ENCODE measurements around the gene KCTD2. TPM values are rescaled to one million over a fixed set of nuclear protein-coding genes. Genes with fewer than 3 reads are reported as not detected.

KCTD2 gene
- total and polyA plus RNA-seq, 2 of the 13 experiments (the other 11 are each of a cell fraction or from before 2014, with no cell fraction given), result 28.3 to 32.6 TPM

DNA sequence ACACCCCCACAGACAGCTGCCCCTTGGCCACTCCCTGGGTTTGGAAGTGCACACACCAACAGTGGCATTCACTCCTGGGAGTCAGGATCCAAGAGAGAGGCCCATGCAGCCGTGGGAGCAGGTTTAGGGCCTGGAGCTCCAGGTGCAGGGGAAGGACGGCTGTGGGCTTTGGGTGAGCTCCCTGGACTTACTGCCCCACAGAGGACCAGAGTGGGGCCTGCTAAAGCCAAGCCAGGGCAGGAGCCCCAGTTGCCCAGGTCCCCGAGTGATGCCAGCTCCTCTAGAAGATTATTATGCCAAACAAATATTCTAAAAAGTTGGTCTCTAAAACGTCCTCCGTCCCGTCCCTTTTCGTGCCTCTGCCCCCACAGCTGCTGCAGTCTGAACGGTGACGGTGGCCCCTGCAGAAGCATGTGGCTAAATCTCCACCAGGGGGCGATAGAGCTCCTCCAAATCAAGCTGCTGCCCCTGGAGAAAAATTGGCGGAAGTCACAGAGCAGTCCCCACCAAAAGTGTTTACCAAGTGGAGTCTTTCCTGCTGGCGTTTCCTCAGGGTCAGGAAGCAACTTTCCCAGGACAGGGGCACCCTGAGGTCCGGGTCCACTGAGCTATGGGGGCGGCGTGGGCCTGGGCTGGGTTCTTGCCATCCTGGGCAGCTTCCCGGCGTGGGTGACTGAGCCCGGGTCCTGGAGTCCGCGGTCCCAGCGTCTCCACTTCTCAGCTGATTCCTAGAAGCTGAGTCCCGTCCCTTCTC lies 67.0 kb downstream of the KCTD2 start (continued):
- TF ChIP-seq, protein P1, sequence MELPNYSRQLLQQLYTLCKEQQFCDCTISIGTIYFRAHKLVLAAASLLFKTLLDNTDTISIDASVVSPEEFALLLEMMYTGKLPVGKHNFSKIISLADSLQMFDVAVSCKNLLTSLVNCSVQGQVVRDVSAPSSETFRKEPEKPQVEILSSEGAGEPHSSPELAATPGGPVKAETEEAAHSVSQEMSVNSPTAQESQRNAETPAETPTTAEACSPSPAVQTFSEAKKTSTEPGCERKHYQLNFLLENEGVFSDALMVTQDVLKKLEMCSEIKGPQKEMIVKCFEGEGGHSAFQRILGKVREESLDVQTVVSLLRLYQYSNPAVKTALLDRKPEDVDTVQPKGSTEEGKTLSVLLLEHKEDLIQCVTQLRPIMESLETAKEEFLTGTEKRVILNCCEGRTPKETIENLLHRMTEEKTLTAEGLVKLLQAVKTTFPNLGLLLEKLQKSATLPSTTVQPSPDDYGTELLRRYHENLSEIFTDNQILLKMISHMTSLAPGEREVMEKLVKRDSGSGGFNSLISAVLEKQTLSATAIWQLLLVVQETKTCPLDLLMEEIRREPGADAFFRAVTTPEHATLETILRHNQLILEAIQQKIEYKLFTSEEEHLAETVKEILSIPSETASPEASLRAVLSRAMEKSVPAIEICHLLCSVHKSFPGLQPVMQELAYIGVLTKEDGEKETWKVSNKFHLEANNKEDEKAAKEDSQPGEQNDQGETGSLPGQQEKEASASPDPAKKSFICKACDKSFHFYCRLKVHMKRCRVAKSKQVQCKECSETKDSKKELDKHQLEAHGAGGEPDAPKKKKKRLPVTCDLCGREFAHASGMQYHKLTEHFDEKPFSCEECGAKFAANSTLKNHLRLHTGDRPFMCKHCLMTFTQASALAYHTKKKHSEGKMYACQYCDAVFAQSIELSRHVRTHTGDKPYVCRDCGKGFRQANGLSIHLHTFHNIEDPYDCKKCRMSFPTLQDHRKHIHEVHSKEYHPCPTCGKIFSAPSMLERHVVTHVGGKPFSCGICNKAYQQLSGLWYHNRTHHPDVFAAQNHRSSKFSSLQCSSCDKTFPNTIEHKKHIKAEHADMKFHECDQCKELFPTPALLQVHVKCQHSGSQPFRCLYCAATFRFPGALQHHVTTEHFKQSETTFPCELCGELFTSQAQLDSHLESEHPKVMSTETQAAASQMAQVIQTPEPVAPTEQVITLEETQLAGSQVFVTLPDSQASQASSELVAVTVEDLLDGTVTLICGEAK (IDR thresholded peaks at IDR 0.05), result no peak
- TF ChIP-seq, protein P1 (CRISPR knock-in tag; IDR thresholded peaks at IDR 0.05), result no peak
- TF ChIP-seq HNRNPUL1 (IDR thresholded peaks at IDR 0.05; ENCODE audit: low read depth, low read length) (no peak), ZNF543 (CRISPR knock-in tag; IDR thresholded peaks at IDR 0.05) (0 out of 2 replicates have a peak, but pooled peaks have one; percentile 70), BCL6 (CRISPR knock-in tag; IDR thresholded peaks at IDR 0.05) (no peak), RORA (CRISPR knock-in tag; IDR thresholded peaks at IDR 0.05) (no peak), BORCS8-MEF2B (CRISPR knock-in tag; IDR thresholded peaks at IDR 0.05) (0 out of 2 replicates have a peak, but pooled peaks have one; percentile 29), POGZ (CRISPR knock-in tag; IDR thresholded peaks at IDR 0.05) (no peak), STAT5B (CRISPR knock-in tag; IDR thresholded peaks at IDR 0.05) (no peak), U2AF2 (IDR thresholded peaks at IDR 0.05; ENCODE audit: low read depth, low read length) (no peak), ZNF7 (CRISPR knock-in tag; IDR thresholded peaks at IDR 0.05) (no peak), ZNF430 (CRISPR knock-in tag; IDR thresholded peaks at IDR 0.05) (0 out of 2 replicates have a peak, but pooled peaks have one; percentile 41)
- TF ChIP-seq, protein P2, sequence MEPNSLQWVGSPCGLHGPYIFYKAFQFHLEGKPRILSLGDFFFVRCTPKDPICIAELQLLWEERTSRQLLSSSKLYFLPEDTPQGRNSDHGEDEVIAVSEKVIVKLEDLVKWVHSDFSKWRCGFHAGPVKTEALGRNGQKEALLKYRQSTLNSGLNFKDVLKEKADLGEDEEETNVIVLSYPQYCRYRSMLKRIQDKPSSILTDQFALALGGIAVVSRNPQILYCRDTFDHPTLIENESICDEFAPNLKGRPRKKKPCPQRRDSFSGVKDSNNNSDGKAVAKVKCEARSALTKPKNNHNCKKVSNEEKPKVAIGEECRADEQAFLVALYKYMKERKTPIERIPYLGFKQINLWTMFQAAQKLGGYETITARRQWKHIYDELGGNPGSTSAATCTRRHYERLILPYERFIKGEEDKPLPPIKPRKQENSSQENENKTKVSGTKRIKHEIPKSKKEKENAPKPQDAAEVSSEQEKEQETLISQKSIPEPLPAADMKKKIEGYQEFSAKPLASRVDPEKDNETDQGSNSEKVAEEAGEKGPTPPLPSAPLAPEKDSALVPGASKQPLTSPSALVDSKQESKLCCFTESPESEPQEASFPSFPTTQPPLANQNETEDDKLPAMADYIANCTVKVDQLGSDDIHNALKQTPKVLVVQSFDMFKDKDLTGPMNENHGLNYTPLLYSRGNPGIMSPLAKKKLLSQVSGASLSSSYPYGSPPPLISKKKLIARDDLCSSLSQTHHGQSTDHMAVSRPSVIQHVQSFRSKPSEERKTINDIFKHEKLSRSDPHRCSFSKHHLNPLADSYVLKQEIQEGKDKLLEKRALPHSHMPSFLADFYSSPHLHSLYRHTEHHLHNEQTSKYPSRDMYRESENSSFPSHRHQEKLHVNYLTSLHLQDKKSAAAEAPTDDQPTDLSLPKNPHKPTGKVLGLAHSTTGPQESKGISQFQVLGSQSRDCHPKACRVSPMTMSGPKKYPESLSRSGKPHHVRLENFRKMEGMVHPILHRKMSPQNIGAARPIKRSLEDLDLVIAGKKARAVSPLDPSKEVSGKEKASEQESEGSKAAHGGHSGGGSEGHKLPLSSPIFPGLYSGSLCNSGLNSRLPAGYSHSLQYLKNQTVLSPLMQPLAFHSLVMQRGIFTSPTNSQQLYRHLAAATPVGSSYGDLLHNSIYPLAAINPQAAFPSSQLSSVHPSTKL (CRISPR knock-in tag; IDR thresholded peaks at IDR 0.05), result 0 out of 2 replicates have a peak, but pooled peaks have one; percentile 39
- TF ChIP-seq, protein P3, sequence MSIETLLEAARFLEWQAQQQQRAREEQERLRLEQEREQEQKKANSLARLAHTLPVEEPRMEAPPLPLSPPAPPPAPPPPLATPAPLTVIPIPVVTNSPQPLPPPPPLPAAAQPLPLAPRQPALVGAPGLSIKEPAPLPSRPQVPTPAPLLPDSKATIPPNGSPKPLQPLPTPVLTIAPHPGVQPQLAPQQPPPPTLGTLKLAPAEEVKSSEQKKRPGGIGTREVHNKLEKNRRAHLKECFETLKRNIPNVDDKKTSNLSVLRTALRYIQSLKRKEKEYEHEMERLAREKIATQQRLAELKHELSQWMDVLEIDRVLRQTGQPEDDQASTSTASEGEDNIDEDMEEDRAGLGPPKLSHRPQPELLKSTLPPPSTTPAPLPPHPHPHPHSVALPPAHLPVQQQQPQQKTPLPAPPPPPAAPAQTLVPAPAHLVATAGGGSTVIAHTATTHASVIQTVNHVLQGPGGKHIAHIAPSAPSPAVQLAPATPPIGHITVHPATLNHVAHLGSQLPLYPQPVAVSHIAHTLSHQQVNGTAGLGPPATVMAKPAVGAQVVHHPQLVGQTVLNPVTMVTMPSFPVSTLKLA (IDR thresholded peaks at IDR 0.05), result no peak

Data from HepG2 (cell line).